Activated B cell treated with CpG ODN at 0.5 μM for 24 hours (primary cell): ENCODE results near the gene KLHL6. TPM values are rescaled to one million over a fixed set of nuclear protein-coding genes. Genes with fewer than 3 reads are reported as not detected.
A peak's percentile ranks its signal among the peaks of the same experiment; 100 is the strongest.

Experiments
- ATAC-seq: fragments of 200-7000 bp; cut with Tn5 transposase; one replicate; pipeline ENCODE4 v1.10.0; 2021; ENCODE audit warnings: low read depth, mild to moderate bottlenecking, moderate library complexity
- CTCF ChIA-PET: fragments of 350-600 bp; sonication (Branson Sonifier 250); formaldehyde crosslinking; loops from one replicate; lab custom pipeline; 2021; ENCODE audit warnings: antibody characterized with exemption; lab: Charles Lee
- POLR2A ChIA-PET: fragments of 350-600 bp; sonication (Branson Sonifier 250); formaldehyde crosslinking; loops from one replicate; lab custom pipeline; 2021; ENCODE audit warnings: antibody characterized with exemption; lab: Charles Lee
- DNase-seq: peaks from one replicate; pipeline ENCODE4 v3.0.0; 2022
- H3K27ac Mint-ChIP-seq: one replicate; pipeline ENCODE4 v1.8.0; 2020; ENCODE audit warnings: mixed read lengths
- H3K27me3 Mint-ChIP-seq: one replicate; pipeline ENCODE4 v1.8.0; 2021; ENCODE audit warnings: mixed read lengths
- H3K36me3 Mint-ChIP-seq: one replicate; pipeline ENCODE4 v1.8.0; 2021; ENCODE audit warnings: low read depth, mixed read lengths
- H3K4me1 Mint-ChIP-seq: one replicate; pipeline ENCODE4 v1.8.0; 2021; ENCODE audit warnings: mixed read lengths
- H3K4me3 Mint-ChIP-seq: one replicate; pipeline ENCODE4 v1.8.0; 2020; ENCODE audit warnings: mild to moderate bottlenecking, mixed read lengths
- H3K9me3 Mint-ChIP-seq: one replicate; pipeline ENCODE4 v1.8.0; 2020; ENCODE audit warnings: mixed read lengths
- CTCF ChIP-seq: fragments of 200-600 bp; IDR thresholded peaks from one replicate; pipeline ENCODE4 v1.8.0; 2022; ENCODE audit warnings: antibody characterized with exemption, mild to moderate bottlenecking
- intact Hi-C: fragments of 100-400 bp; cut with micrococcal nuclease; formaldehyde crosslinking; loops from one replicate; pipeline ENCODE4 v1.15.1; 2024
- total RNA-seq: library from RNA; stranded (reverse); gene quantifications from 2 replicates; pipeline ENCODE4 v1.2.3, GENCODE V29; 2022

Gene KLHL6
- total RNA-seq, 1 donor from 2014 or later: 41.7 TPM

- peak; percentile 42 for TF ChIP-seq CTCF
- peak overlapping the region; percentile 59 for H3K4me3 Mint-ChIP-seq
- no peaks in the 10 kb centered on the region for H3K36me3 Mint-ChIP-seq
- H3K9me3 Mint-ChIP-seq: peaks cover 2% of the 10 kb centered on the region
- H3K4me1 Mint-ChIP-seq: peaks cover 47% of the 10 kb centered on the region
- DNase-seq: no peak
- CTCF ChIA-PET: interaction anchor here (0.6 to 3.1 kb wide), 7 partner anchors 10 to 175 kb away, joined by 3 to 8 read pairs (median 4); no protein-coding TSS in a partner anchor
- POLR2A ChIA-PET: interaction anchor here (0.5 to 3.2 kb wide), 10 partner anchors 21 to 776 kb away, joined by 3 to 32 read pairs (median 4); partner anchors contain the start of genes KLHL24, KLHL6 and YEATS2
- peak; percentile 80 for ATAC-seq
- peaks cover 3% of the 10 kb centered on the region for H3K27me3 Mint-ChIP-seq
- peak overlapping the region; percentile 83 for H3K27ac Mint-ChIP-seq
- intact Hi-C loops: loop anchor here (1.0 to 10.0 kb wide), 7 partner anchors 14 to 173 kb away; partner anchors contain the start of genes KLHL6 and YEATS2
Observed at GRCh38 chr3:183591881-183592521, 36.5 kb upstream of the KLHL6 start.

GRCh38 chr3:183590442-183590841 lies 34.9 kb upstream of the KLHL6 start:
- intact Hi-C loops: loop anchor here (5.0 to 10.0 kb wide), 3 partner anchors 63 to 174 kb away; partner anchors contain the start of gene YEATS2
- Mint-ChIP-seq H3K9me3 (no peaks in the 10 kb centered on the region), H3K27me3 (peaks cover 3% of the 10 kb centered on the region), H3K27ac (no peak overlapping the region), H3K4me3 (peak overlapping the region; percentile 28), H3K4me1 (peaks cover 56% of the 10 kb centered on the region), H3K36me3 (no peaks in the 10 kb centered on the region)
- ATAC-seq: no peak
- CTCF ChIA-PET: interaction anchor here (1.1 to 3.1 kb wide), 2 partner anchors 49 to 111 kb away, joined by 4 to 8 read pairs; no protein-coding TSS in a partner anchor
- POLR2A ChIA-PET: no interaction called here
- TF ChIP-seq CTCF: no peak
- no peak for DNase-seq

GRCh38 chr3:183587336-183587735 lies 31.8 kb upstream of the KLHL6 start:
- intact Hi-C loops: no loop called here
- CTCF ChIA-PET: interaction anchor here (1.4 kb wide), 1 partner anchor 11 kb away, joined by 3 read pairs; no protein-coding TSS in a partner anchor
- Mint-ChIP-seq H3K4me3 (peak overlapping the region; percentile 12), H3K27me3 (peaks cover 2% of the 10 kb centered on the region), H3K4me1 (peaks cover 50% of the 10 kb centered on the region), H3K36me3 (no peaks in the 10 kb centered on the region), H3K27ac (peak overlapping the region; percentile 13), H3K9me3 (no peaks in the 10 kb centered on the region)
- DNase-seq (no peak), ATAC-seq (no peak)
- no peak for TF ChIP-seq CTCF
- POLR2A ChIA-PET: interaction anchor here (0.5 to 1.0 kb wide), 2 partner anchors 32 to 44 kb away, joined by 5 read pairs; partner anchors contain the start of gene KLHL6

GRCh38 chr3:183586477-183586876 lies 31.0 kb upstream of the KLHL6 start:
- Mint-ChIP-seq H3K27ac (no peak overlapping the region), H3K36me3 (no peaks in the 10 kb centered on the region), H3K4me3 (no peak overlapping the region), H3K9me3 (no peaks in the 10 kb centered on the region), H3K4me1 (peaks cover 43% of the 10 kb centered on the region), H3K27me3 (peaks cover 2% of the 10 kb centered on the region)
- TF ChIP-seq CTCF: no peak
- ChIA-PET POLR2A (interaction anchor here (1.3 kb wide), 1 partner anchor 10 kb away, joined by 5 read pairs; no protein-coding TSS in a partner anchor), CTCF (interaction anchor here (1.4 kb wide), 1 partner anchor 10 kb away, joined by 3 read pairs; no protein-coding TSS in a partner anchor)
- intact Hi-C loops: no loop called here
- ATAC-seq: peak; percentile 47
- no peak for DNase-seq

- Mint-ChIP-seq H3K9me3 (no peaks in the 10 kb centered on the region), H3K27ac (no peak overlapping the region), H3K4me1 (peaks cover 43% of the 10 kb centered on the region), H3K4me3 (no peak overlapping the region), H3K27me3 (no peaks in the 10 kb centered on the region), H3K36me3 (no peaks in the 10 kb centered on the region)
- POLR2A ChIA-PET: no interaction called here
- TF ChIP-seq CTCF: no peak
- ATAC-seq (no peak), DNase-seq (no peak)
- CTCF ChIA-PET: no interaction called here
- intact Hi-C loops: no loop called here
Observed at GRCh38 chr3:183584914-183585280, 29.4 kb upstream of the KLHL6 start.
